ENCODE measurements around the gene GIPC2. TPM values are rescaled to one million over a fixed set of nuclear protein-coding genes. Genes with fewer than 3 reads are reported as not detected.

GIPC2 gene
- total RNA-seq, 1 experiment from 2014 or later, result 0.26 TPM

DNA sequence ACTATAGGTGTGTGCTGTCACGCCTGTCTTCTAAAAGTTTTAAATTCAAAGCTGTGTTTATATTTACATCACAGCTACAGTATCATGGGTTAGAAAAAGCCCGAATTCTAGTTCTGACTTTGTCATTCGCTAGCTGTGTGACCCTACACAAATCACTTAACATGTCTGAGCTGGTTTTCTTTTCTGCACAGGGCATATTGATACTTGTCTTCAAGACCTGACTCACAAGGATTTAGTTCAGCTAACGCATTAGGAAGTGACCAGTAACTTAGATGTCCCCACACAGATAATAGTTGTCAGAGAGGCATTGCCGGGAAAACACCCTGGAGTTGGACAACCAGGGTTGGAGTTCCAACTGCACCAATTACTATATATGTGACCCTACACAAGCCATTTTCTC lies 25.9 kb downstream of the GIPC2 start:
- H3K4me3 ChIP-seq (ENCODE audit: low read depth in 2 of 2, low read length in 2 of 2), result no peak overlapping the region
- TF ChIP-seq POLR2AphosphoS5 (IDR thresholded peaks at IDR 0.05; ENCODE audit: low read depth, low read length) (no peak), TCF7L2 (IDR thresholded peaks at IDR 0.05; ENCODE audit: low read depth, low read length) (no peak), SIN3A (IDR thresholded peaks at IDR 0.05; ENCODE audit: borderline replicate concordance, insufficient read depth, low read depth, low read length) (no peak)
- TF ChIP-seq, protein P1, sequence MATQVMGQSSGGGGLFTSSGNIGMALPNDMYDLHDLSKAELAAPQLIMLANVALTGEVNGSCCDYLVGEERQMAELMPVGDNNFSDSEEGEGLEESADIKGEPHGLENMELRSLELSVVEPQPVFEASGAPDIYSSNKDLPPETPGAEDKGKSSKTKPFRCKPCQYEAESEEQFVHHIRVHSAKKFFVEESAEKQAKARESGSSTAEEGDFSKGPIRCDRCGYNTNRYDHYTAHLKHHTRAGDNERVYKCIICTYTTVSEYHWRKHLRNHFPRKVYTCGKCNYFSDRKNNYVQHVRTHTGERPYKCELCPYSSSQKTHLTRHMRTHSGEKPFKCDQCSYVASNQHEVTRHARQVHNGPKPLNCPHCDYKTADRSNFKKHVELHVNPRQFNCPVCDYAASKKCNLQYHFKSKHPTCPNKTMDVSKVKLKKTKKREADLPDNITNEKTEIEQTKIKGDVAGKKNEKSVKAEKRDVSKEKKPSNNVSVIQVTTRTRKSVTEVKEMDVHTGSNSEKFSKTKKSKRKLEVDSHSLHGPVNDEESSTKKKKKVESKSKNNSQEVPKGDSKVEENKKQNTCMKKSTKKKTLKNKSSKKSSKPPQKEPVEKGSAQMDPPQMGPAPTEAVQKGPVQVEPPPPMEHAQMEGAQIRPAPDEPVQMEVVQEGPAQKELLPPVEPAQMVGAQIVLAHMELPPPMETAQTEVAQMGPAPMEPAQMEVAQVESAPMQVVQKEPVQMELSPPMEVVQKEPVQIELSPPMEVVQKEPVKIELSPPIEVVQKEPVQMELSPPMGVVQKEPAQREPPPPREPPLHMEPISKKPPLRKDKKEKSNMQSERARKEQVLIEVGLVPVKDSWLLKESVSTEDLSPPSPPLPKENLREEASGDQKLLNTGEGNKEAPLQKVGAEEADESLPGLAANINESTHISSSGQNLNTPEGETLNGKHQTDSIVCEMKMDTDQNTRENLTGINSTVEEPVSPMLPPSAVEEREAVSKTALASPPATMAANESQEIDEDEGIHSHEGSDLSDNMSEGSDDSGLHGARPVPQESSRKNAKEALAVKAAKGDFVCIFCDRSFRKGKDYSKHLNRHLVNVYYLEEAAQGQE (IDR thresholded peaks at IDR 0.05; ENCODE audit: insufficient read depth in 1 of 2, low read depth in 2 of 2, low read length in 1 of 2), result no peak
- TF ChIP-seq, protein P2, sequence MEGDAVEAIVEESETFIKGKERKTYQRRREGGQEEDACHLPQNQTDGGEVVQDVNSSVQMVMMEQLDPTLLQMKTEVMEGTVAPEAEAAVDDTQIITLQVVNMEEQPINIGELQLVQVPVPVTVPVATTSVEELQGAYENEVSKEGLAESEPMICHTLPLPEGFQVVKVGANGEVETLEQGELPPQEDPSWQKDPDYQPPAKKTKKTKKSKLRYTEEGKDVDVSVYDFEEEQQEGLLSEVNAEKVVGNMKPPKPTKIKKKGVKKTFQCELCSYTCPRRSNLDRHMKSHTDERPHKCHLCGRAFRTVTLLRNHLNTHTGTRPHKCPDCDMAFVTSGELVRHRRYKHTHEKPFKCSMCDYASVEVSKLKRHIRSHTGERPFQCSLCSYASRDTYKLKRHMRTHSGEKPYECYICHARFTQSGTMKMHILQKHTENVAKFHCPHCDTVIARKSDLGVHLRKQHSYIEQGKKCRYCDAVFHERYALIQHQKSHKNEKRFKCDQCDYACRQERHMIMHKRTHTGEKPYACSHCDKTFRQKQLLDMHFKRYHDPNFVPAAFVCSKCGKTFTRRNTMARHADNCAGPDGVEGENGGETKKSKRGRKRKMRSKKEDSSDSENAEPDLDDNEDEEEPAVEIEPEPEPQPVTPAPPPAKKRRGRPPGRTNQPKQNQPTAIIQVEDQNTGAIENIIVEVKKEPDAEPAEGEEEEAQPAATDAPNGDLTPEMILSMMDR (IDR thresholded peaks at IDR 0.05), result no peak
- no TSS peak for BruUV-seq (replicated peaks)
- H3K27ac ChIP-seq (ENCODE audit: low read length), result no peak overlapping the region
- no peaks in the 10 kb centered on the region for H3K4me1 ChIP-seq (ENCODE audit: control insufficient read depth, insufficient read depth, low read length)
- ATAC-seq (no peak), DNase-seq (ENCODE audit: low read depth, low spot score) (no peak)
- peaks cover 5% of the 10 kb centered on the region for H3K27me3 ChIP-seq (ENCODE audit: control insufficient read depth, insufficient read depth, low read length)
- ChIA-PET CTCF (no interaction called here), POLR2A (no interaction called here)
- in situ Hi-C loops (cut with HindIII; ENCODE audit: low pct_unique_long_range_greater_than_20kb, low sequenced_read_pairs) (no loop called here), intact Hi-C loops (cut with micrococcal nuclease; ENCODE audit: unreplicated experiment) (no loop called here)
- H3K36me3 ChIP-seq (ENCODE audit: control insufficient read depth, insufficient read depth, low read length), result no peaks in the 10 kb centered on the region
- H3K9me3 ChIP-seq (ENCODE audit: control insufficient read depth, insufficient read depth, low read depth, low read length), result no peaks in the 10 kb centered on the region

DNA sequence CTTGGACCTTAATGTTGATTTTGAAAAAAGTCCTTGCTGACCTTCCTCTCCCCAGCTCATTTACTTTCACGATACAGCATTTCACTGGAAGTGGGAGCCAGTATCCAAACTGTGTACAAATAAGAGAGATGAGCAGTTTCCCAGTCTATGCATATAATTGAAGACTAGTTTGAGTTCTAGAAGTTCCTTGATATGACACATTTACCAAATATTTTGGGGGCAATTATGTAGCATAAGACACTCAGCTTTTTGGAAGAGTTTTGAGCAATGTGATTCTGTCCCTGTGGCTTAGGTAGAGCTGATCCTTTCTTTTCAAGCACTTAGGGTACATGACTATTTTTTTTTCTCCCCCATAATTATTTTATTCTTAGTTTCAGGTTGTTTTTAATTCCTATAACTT lies 26.4 kb downstream of the GIPC2 start:
- ChIA-PET POLR2A (no interaction called here), CTCF (no interaction called here)
- Histone ChIP-seq H3K9me3 (ENCODE audit: control insufficient read depth, insufficient read depth, low read depth, low read length) (no peaks in the 10 kb centered on the region), H3K36me3 (ENCODE audit: control insufficient read depth, insufficient read depth, low read length) (no peaks in the 10 kb centered on the region), H3K27ac (ENCODE audit: low read length) (no peak overlapping the region), H3K4me3 (ENCODE audit: low read depth in 2 of 2, low read length in 2 of 2) (no peak overlapping the region), H3K27me3 (ENCODE audit: control insufficient read depth, insufficient read depth, low read length) (peaks cover 5% of the 10 kb centered on the region), H3K4me1 (ENCODE audit: control insufficient read depth, insufficient read depth, low read length) (no peaks in the 10 kb centered on the region)
- intact Hi-C loops (cut with micrococcal nuclease; ENCODE audit: unreplicated experiment), result no loop called here
- BruUV-seq (replicated peaks), result no TSS peak
- in situ Hi-C loops (cut with HindIII; ENCODE audit: low pct_unique_long_range_greater_than_20kb, low sequenced_read_pairs), result no loop called here
- no peak for ATAC-seq
- TF ChIP-seq, protein P2 (IDR thresholded peaks at IDR 0.05), result no peak
- TF ChIP-seq TCF7L2 (IDR thresholded peaks at IDR 0.05; ENCODE audit: low read depth, low read length) (no peak), SIN3A (IDR thresholded peaks at IDR 0.05; ENCODE audit: borderline replicate concordance, insufficient read depth, low read depth, low read length) (no peak)
- TF ChIP-seq, protein P1 (IDR thresholded peaks at IDR 0.05; ENCODE audit: insufficient read depth in 1 of 2, low read depth in 2 of 2, low read length in 1 of 2), result no peak
- DNase-seq (ENCODE audit: low read depth, low spot score), result no peak

Measured in Panc1 (cell line).